ENCODE results near the gene ZBTB3.

Gene ZBTB3

DNA sequence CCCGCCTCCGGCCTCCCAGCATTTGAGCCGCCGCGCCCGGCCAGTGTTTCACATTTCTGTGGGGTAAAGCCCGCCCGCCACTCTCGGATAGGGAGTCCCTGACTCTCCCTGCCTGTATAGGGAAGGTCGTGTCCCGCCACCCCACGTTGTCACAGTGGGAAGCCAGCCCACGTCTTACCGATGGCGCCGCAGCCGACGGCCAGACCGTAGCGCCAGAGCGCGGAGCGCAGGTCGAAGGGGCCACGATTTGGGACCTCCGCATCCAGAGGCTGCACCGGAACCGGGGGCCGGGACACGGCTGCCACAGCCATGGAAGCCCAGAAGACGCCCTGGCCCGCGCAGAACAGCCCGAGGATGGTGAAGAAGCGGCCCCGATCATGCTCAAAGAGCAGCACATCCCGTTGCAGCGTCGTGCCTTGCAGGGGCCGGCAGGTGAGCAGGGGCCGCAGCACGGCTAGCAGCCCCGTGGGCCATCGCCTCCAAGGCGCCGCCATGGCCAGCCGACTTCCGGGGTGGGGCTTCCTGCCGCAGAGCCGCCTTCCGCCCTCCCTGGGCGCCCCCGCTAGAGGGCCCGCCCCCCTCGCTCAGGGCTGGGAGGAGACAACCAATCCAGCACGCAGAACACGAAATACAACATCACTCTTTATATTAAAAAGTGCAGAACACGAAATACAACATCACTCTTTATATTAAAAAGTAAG lies 37.7 kb upstream of the ZBTB3 start, which contains the start of gene TMEM223:
Gene TMEM223, minus strand, starts transcription at position 506 of the 701 bp plus-strand sequence. Its CDS starts 12 bp downstream, at position 494.
- no peak for TF ChIP-seq CTCF (IDR thresholded peaks at IDR 0.05; ENCODE audit: extremely low read depth, insufficient read depth, missing control alignments)
- in situ Hi-C loops (cut with MboI; ENCODE audit: low pct_unique_long_range_greater_than_20kb, low sequenced_read_pairs, unreplicated experiment): no loop called here
- peak; percentile 92 for DNase-seq (ENCODE audit: low spot score)

DNA sequence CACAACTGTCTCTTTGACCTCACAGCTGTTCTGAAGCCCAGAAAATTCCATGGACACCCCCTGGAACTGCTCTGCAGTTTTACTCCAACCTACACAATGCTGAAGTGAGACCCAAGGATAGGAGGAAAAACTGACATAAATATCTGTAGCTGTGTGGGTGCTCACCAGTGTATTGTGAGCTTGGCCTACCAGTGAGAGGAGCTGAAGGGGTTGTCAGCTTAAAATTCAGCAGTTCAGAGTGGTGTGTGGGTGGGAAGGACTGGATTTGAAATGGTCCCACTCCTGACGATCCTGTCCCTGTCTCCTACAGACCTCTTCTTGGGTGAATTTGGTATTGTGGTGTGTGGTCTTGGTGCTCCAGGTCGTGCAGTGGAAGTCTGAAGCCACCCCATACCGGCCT lies 35.6 kb upstream of the ZBTB3 start:
- no peak for DNase-seq (ENCODE audit: low spot score)
- no peak for TF ChIP-seq CTCF (IDR thresholded peaks at IDR 0.05; ENCODE audit: extremely low read depth, insufficient read depth, missing control alignments)
- in situ Hi-C loops (cut with MboI; ENCODE audit: low pct_unique_long_range_greater_than_20kb, low sequenced_read_pairs, unreplicated experiment): no loop called here

DNA sequence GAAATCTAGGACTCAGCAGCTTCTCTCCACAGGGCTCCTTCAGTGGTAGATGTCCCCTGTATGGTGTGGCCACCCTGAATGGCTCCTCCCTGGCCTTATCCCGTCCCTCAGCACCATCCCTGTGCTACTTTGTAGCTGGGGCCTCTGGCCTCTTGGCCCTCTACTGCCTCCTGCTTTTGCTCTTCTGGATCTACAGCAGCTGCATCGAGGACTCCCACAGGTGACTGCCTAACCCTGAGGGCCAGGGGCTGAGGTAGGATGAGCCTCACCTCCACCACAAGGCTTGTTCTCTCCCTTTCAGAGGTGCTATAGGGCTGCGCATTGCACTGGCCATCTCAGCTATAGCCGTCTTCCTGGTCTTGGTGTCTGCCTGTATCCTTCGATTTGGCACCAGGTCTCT lies 35.0 kb upstream of the ZBTB3 start:
- no peak for TF ChIP-seq CTCF (IDR thresholded peaks at IDR 0.05; ENCODE audit: extremely low read depth, insufficient read depth, missing control alignments)
- DNase-seq (ENCODE audit: low spot score): no peak
- in situ Hi-C loops (cut with MboI; ENCODE audit: low pct_unique_long_range_greater_than_20kb, low sequenced_read_pairs, unreplicated experiment): no loop called here

DNA sequence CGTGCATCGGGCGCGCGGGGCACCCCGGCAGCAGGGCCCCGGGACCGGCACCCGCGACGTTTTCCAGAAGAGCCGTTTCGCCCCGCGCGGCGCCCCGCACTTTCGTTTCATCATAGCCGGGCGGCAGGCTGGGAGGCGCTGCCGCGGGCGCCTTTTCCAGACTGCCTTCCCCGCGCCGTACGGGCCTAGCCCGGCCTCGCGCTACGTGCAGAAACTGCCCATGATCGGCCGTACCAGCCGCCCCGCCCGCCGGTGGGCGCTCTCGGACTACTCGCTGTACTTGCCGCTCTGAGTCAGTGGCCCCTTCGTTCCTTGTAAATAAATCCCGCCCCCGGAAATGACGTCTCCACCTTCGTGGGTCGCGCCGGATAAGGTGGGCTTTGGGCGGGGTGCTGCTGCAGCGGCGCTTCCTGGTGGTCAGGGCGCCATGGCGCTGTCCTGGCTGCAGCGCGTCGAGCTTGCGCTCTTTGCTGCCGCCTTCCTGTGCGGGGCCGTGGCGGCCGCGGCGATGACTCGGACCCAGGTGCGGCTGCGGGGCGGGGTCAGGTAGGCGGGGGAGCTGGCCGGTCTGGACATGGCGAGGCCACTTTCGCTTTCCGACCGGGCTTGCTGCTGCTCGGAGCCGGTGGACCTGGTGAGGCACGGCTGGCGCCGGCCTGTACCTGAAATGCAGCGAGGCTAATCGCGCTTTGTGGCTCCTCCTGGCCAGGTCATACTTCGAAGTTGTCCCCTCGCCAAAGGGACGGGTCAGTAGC lies 33.2 kb upstream of the ZBTB3 start, which contains the start of gene TMEM179B:
Gene TMEM179B, plus strand, starts transcription at position 398 of the 755 bp plus-strand sequence. Its CDS starts 30 bp downstream, at position 428.
- in situ Hi-C loops (cut with MboI; ENCODE audit: low pct_unique_long_range_greater_than_20kb, low sequenced_read_pairs, unreplicated experiment): no loop called here
- TF ChIP-seq CTCF (IDR thresholded peaks at IDR 0.05; ENCODE audit: extremely low read depth, insufficient read depth, missing control alignments): peak; percentile 68
- DNase-seq (ENCODE audit: low spot score): peak; percentile 98

GRCh38 chr11:62786318-62787004 lies 32.5 kb upstream of the ZBTB3 start:
- DNase-seq (ENCODE audit: low spot score): peak; percentile 94
- in situ Hi-C loops (cut with MboI; ENCODE audit: low pct_unique_long_range_greater_than_20kb, low sequenced_read_pairs, unreplicated experiment): no loop called here
- peak; percentile 99 for TF ChIP-seq CTCF (IDR thresholded peaks at IDR 0.05; ENCODE audit: extremely low read depth, insufficient read depth, missing control alignments)

DNA sequence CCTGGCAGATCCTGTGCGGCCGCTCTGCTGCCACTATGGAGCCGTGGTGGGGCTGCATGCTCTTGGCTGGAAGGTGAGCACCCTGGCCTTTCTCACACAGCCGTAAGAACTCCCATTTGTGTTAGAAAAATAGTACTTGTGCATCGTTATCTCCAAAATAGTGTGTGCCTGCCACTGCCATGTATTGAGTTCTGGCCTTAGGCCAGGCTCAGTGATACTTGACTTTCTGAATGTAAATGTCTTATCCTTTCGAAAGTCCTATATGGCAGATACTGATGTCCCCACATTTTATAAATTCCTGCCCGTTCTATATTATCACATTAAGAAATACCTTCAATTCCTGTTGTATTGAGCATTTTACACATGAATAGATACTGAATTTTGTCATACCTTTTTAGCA lies 28.8 kb upstream of the ZBTB3 start:
- DNase-seq (ENCODE audit: low spot score): no peak
- TF ChIP-seq CTCF (IDR thresholded peaks at IDR 0.05; ENCODE audit: extremely low read depth, insufficient read depth, missing control alignments): no peak
- in situ Hi-C loops (cut with MboI; ENCODE audit: low pct_unique_long_range_greater_than_20kb, low sequenced_read_pairs, unreplicated experiment): no loop called here

Measured in GM13977 (cell line).